RPMI8226 (cell line): ENCODE measurements around the gene MRPL54.

Source experiments
- DNase-seq: peaks from one replicate; pipeline ENCODE4 v3.0.0-alpha.2; 2015

MRPL54 gene

DNA sequence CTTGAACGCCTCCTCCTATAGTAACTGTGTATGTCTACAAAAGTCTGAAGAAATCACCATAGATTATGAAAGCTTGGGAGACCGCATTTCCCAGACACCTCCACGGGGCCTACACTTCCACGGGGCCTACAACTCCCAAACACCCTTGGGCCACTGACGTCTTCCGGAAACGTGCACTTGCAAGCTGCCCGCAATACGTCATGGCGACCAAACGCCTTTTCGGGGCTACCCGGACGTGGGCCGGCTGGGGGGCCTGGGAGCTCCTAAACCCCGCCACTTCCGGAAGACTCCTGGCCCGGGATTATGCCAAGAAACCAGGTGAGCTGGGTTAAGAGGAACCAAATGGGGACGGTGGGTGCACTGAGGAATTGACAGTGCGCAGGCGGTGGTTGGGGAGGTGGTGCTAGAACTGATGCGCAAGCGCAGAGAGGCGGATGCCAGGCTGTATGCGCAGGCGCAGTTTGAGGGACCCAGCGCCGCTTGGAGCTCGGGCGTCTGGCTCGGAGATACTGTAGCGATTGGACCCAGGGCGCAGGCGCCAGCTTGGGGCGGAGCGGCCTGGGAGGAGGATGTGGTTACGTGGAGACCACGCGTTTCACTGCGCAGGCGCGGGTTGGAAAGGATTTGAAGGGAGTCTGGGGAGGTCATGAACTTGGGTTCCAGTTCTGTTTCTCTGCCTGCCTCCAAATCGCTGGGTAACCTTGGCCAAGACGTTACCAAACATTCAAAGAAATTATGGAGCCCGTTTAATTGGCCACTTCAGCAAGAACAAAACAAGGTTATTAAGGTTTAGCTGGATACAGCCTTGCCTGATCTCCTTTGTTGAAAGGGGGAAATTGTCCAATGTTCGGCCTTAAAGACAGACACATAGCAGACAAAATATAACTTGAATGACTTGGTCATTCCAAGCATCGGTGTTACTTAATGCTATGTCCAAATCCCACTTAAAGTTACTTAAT lies at the start of gene MRPL54:
Gene MRPL54, plus strand, starts transcription at position 182 of the 959 bp plus-strand sequence. Its CDS starts 19 bp downstream, at position 201.
- DNase-seq, result peak; percentile 99

DNA sequence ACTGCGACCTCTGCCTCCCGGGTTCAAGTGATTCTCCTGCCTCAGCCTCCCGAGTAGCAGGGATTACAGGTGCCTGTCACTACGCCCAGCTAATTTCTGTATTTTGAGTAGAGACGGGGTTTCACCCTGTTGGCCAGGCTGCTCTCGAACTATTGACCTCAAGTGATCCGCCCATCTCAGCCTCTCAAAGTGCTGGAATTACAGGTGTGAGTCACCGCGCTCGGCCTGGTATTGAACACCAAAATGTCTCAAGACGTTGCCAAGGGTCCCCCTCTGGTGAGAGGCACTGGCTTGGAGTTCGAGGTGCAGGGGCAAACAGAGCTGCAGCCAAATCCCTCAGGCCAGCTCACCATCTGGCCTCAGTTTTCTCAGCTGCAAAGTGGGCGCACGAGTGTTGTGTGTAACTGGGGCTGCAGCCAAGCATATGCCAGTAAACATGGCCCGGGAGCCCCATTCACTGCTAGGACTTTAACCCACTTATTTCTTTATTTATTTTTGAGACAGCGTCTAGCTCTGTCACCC lies 46.3 kb upstream of the MRPL54 start:
- no peak for DNase-seq

DNA sequence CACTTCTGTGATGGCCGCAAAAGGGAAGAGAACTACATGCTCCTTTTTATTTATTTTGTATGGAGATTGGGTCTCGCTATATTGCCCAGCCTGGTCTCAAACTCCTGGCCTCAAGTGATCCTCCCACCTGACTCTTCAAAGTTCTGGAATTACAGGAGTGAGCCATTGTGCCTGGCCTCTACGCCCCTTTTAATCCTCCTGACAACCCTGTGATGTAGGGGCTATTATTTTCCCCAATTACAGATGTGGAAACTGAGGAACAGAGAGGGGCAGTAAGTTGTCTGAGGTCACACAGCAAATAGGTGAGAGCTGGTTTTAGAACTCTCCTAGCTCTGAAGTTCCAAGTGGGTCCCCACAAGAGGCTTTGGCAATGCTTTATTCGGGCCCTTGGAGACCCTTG lies 42.6 kb upstream of the MRPL54 start:
- no peak for DNase-seq

DNA sequence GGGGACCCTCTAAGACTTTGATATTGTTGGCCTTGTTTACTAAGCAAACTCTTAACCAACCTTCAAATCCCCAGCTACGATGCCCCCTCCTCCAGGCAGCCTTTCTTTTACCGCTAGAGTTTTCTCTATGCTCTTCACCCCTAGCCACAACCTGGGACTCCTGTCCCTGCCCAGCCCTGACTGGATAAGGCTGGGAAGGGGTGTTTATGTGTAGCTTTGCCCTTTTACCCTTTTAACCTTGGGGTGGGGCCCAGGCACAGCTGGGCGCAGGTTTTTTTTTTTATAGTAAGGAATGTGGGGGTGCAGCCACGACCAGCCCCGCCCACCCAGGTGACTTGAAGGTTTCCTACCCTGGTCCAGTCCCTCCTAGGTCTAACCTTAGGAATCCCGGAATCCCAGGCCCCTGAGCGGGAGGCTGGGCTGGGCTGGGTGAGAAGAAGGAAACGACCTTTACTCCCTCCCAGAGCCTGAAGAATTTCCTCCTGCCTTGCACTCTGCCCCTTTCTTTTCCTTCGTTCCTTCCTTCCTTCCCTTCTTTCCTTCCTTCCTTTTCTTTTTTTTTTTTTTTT lies 42.0 kb upstream of the MRPL54 start:
- peak; percentile 37 for DNase-seq

DNA sequence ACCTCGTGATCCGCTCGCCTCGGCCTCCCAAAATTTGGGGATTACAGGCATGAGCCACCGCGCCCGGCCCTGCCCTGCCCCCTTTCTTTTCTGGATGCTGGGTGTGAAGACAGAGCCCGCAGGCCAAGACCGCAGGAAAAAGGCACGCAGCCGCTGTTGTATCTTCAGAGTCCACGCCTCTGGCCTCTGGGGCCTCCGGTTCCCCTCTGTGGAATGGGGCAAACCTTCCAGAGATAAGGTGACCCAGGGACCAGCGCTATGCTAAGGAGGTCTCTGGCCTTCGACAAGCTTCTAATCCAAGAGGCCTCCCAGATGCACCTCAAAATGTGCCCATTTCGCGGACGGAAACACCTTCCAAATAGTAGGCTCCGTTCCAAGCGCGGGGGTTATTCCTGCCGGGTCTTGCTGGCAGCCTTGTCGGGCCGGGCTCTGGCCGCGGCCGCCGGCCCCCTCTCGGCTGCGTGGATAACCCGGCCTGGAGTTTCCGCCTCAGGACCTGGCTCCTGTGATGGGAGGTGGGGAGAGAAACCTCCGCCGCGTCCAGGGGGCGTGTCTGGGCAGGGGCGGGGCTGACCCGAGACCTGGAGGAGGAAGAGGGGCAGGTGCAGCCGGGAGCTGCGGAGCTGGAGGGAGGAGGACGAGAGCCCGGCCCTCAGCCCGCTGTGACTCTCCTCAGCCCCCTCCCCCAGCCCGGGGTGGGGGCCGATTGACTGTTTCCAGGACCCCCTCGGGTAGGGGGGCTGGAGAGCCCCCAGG lies 41.2 kb upstream of the MRPL54 start:
- DNase-seq, result peak; percentile 98

DNA sequence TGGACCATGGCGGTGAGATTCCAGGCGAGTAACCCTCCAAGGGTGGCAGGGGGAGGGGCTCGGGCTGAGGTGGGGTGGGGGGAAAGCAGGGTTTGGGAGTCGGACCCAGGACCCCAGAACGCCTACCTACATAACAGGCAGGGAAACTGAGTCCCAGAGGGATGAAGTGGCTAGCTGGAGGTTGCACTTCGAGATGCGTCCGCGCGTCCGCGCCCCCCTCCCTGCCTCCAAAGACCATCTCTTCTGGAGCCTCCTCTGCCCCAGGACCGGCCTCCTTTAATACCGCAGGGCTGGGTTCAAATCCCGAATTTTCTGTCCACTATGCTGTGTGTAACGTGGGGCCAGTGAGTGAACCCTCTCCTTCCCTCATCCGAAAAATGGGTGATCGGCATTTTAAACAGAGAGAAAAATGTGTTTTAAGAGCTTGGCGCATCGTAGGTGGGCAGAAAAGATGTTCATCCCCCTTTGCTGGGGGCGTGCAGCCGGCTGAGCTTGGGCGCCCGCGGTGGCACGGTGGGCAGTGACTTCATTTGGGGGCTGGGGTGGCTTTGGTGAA lies 40.5 kb upstream of the MRPL54 start:
- no peak for DNase-seq

DNA sequence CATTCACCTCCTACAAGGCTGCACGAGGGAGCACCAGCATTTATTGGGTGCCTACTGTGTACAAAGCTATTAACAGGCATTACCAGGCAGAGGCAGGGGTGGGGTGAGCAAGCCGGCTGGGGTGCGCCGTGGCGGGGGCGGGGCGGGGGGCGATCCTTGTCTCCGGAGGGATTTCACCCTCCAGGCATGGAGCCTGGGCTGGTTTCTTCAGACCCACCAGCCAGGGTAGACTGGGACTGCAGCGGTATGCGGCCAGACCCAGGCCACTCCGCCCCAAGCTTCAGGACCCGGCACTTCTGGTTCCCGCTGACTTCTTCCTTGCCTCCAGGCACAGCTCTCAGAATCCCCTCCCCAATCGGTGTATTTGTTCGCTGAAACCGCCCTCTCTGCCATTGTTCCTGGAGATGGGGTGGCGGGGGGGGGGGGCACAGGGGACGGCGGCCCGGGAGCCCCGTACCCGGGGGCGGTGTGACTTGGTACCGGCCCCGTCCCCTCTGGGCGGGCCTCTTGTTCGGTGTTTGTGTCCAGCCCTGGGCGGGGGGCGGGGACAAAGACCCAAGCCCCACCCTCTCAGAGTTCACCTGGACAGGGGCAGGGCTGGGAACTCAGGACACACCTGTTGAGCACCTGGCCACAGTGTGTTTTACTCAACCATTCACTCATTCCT lies 39.9 kb upstream of the MRPL54 start:
- no peak for DNase-seq

DNA sequence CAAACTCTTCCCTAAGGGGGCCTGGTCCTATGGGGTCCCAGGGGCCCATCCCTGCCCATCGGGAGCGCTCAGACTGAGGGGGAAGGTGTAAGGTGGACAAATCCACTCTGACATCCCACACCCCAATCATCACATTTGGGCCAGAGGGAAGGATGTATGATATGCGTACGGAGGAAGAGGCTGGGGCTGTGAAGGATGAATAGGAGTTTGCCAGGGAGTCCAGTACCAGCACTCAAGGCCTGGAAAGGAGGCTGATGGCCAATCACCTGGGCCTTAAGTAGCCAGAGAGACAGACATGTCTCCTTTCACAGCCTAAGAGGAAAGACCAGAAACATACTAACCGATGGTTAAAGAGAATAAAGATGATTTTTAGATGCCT lies 39.4 kb upstream of the MRPL54 start:
- no peak for DNase-seq

DNA sequence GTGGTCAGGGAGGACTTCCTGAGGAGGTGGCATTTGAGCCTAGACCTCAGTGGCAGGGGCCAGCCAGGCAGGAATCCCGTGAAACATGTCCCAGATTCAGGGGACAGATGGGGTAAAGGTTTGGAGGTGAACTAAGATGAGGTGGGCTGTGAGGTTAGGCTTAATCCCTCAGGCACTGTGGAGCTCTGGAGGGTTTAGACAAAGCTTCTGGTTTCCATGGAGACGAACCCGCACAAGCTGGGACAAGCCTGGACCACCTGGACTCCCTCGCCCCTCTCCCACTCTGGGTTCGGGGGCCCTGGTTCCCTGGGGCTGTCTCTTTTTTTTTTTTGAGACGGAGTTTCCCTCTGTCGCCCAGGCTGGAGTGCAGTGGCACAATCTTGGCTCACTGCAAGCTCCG lies 38.6 kb upstream of the MRPL54 start:
- no peak for DNase-seq

DNA sequence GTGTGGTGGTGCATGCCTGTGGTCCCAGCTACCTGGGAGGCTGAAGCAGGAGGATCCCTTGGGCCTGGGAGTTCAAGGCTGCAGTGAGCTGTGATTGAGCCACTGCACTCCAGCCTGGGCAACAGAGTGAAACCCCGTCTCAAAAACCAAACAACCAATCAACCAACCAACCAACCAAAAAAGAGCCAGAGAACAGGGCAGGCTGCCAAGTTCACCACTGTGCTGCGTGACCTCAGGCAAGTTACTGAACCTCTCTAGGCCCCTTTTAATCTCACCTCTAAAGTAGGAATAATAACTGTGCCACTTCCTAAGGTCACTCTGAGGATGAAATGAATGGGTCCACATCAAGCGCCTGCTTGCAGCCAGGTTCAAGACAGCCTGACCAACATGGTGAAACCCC lies 37.4 kb upstream of the MRPL54 start:
- DNase-seq, result peak; percentile 58

DNA sequence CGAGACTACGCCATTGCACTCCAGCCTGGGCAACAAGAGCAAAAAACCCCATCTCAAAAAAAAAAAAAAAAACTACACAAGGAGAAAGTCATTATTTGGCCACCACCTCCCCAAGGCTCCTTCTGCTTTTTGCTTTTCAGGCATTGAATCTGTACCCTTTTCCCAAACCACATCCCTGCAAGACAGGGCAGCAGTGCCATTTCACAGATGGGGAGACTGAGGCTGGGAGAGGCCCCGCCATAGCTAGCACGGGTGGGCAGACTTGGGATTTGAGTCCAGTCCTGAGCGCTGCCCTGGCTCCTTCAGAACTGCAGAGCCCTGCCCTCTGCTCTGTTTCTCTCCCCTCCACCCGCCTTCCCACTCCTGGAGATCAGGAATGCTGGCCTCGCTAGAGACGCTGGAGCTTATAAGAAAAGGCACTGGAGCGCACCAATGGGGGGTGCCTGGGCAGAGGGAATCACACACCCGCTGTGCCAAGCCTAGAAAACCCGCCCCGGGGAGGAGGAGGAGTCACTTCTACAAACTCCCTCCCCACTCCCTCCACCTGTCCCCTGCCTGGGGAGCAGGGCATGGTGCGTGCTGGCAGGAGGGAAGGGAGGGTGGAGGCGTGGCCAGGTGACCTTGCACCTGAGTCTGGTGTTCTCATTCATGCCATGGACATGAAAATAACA lies 36.7 kb upstream of the MRPL54 start:
- peak; percentile 94 for DNase-seq

DNA sequence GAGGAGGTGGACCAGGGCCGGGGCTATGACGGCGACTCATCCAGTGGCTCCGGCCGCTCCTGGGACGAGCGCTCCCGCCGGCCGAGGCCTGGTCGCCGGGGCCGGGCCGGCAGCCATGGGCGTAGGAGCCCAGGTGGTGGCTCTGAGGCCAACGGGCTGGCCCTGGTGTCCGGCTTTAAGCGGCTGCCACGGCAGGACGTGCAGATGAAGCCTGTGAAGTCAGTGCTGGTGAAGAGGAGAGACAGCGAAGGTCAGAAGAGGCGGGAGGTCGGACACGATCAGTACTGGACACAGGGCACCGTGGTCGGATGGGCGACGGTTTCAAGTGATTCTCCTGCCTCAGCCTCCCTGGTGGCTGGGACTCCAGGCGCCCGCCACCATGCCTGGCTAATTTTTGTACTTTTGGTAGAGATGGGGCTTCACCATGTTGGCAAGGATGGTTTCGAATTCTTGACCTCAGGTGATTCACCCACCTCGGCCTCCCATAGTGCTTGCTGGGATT lies 32.0 kb upstream of the MRPL54 start:
- DNase-seq, result no peak

DNA sequence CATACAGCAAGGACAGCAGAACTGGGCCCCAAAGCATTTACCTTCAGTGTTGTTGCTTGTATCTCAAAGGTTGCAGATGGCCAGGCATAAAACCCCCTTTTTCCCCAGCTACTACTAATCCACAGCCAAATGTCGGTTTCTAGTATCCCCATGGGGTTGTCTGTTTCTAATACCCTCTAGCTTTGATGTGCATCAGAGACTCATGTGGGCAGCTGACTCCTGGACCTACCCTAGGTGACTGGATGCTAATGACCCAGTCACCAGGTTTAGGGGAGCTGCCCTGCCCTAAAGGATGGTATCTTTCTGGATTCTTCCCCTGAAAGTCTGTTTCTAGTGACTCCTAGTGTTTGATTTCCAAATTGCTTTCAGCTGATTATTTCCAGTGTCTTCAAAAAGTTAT lies 30.4 kb upstream of the MRPL54 start:
- DNase-seq, result no peak

DNA sequence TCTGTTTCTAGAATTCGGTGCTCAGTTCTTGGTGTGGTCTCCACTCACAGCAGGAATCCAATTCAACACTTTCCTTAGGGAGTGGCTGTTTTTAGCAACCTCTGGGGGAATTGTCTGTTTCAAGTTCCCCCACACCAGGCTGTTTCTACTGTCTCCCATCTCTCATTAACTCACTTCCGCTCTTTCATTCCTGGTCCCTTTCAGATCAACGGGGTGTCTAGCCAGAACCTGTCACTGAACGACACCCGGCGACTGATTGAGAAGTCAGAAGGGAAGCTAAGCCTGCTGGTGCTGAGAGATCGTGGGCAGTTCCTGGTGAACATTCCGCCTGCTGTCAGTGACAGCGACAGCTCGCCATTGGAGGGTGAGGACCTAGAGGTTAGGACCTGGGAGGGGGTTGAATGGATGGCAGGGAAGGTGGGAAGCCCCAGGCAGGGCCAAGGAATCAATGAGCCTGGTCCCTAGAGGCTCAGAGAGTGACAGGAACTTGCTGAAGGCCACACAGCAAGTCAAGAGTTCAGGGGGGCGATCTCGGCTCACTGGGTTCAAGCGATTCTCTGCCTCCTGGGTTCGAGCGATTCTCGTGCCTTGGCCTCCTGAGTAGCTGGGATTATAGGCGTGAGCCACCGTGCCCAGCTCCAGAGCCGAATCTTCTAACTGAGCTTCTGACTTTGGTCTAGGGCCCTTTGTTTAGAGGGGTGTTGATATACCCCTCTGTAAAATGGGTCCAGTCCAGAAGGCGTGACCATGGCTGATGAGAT lies 28.8 kb upstream of the MRPL54 start:
- DNase-seq, result no peak

DNA sequence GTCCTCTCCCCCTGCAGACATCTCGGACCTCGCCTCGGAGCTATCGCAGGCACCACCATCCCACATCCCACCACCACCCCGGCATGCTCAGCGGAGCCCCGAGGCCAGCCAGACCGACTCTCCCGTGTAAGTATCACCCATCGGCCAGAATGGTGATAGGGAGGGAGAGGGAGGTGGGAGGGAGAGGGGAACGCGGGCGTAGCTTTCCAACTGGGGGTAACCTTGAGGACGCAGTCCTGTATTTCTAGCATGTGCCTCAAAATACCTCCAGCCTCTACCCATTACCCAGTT lies 28.2 kb upstream of the MRPL54 start:
- no peak for DNase-seq

DNA sequence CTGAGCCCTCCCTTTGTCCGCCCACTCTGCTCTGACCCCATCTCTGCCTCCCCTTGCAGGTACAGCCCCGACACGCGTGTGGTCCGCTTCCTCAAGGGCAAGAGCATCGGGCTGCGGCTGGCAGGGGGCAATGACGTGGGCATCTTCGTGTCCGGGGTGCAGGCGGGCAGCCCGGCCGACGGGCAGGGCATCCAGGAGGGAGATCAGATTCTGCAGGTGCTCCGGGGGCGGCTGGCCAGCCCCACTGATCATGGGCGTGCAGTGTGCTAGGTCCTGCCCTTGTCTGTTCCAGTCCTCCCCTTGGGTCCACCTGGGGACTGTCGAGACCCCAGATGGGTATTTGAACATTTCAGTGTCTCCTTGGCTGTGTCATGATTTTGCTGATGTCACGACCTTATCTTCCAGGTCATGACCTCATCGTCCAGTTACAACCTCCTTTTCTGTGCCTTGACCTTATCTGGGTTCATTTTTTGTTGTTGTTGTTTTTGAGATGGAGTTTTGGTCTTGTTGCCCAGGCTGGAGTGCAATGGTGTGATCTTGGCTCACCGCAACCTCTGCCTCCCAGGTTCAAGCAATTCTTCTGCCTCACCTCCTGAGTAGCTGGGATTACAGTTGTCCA lies 26.3 kb upstream of the MRPL54 start:
- DNase-seq, result no peak

DNA sequence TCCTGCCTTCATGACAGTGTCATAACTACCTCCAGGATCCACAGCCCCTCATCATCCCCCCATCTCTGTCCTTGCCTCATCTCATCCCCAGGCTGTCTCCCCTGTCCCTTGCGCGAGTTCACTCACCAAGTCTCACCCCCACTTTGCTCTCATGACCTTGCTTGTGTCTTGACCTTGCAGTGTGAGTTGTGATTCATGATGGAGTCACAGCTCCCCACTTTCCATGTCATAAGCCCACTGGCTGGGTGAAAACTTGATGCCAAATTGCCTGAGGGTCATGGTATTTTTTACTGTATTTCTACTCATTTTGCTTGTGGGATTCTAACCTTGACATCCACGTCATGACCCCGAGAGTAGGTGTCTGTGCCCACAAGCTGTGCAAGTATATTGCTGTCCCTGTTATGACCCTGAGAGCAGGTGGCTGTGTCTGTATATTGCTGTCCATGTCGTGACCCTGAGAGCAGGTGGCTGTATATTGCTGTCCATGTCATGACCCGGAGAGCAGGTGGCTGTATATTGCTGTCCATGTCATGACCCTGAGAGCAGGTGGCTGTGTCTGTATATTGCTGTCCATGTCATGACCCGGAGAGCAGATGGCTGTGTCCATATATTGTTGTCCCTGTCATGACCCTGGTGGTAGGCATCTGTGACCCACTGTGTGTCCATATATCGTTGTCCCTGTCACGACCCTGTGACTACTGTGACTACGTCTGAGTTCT lies 24.8 kb upstream of the MRPL54 start:
- DNase-seq, result no peak

DNA sequence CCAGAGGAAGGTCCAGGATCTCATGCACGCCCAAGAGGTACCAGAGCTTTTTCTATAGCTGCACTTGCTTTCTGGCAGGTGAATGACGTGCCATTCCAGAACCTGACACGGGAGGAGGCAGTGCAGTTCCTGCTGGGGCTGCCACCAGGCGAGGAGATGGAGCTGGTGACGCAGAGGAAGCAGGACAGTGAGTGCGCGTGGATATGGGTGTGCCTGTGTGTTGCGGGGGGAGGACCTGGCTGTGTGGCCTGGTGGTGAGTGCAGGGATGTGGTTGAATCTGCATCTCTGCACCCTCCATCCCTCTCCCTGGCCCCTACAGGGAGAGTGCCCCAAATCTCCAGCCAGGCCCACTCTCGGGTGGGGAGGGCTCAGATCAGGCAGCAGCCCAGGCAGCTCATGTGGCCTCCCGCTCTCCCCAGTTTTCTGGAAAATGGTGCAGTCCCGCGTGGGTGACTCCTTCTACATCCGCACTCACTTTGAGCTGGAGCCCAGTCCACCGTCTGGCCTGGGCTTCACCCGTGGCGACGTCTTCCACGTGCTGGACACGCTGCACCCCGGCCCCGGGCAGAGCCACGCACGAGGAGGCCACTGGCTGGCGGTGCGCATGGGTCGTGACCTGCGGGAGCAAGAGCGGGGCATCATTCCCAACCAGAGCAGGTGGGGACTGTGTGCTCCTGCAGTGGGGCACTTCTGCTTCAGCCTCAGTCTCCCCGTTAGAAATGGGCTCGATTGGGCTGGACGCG lies 23.8 kb upstream of the MRPL54 start:
- no peak for DNase-seq

DNA sequence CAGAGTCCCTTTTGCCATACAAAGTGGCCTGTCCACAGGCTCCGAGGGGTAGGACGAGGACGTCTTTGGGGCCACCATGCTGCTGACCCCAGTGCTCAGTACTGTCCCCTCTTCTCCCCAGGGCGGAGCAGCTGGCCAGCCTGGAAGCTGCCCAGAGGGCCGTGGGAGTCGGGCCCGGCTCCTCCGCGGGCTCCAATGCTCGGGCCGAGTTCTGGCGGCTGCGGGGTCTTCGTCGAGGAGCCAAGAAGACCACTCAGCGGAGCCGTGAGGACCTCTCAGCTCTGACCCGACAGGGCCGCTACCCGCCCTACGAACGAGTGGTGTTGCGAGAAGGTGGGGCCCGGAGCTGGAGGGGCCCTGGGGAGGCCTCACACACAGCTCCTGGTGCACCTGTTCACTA lies 22.1 kb upstream of the MRPL54 start:
- DNase-seq, result no peak
